ENCODE data around the gene NDUFS2.

NDUFS2 gene

GRCh38 chr1:161172776-161173376 lies 29.3 kb upstream of the NDUFS2 start:
- no peak for DNase-seq

- no peak for DNase-seq
These were observed 28.5 kb upstream of the NDUFS2 start for GRCh38 chr1:161173711-161174110.

- DNase-seq = no peak
These were observed 27.3 kb upstream of the NDUFS2 start for GRCh38 chr1:161174911-161175310.

GRCh38 chr1:161175771-161176453 lies 26.3 kb upstream of the NDUFS2 start:
- DNase-seq = no peak

- no peak for DNase-seq
These were observed 25.6 kb upstream of the NDUFS2 start for GRCh38 chr1:161176468-161177111.

GRCh38 chr1:161177112-161177935 lies 24.8 kb upstream of the NDUFS2 start, which contains the start of gene B4GALT3:
Gene B4GALT3 (minus strand): TSS chr1:161177507. CDS start chr1:161176060, 1,447 bp downstream.
- DNase-seq = peak; percentile 75 to 80

GRCh38 chr1:161177936-161178244 lies 24.3 kb upstream of the NDUFS2 start:
- DNase-seq = no peak

- no peak for DNase-seq
These were observed 22.5 kb upstream of the NDUFS2 start for GRCh38 chr1:161179698-161180097.

GRCh38 chr1:161180639-161181038 lies 21.5 kb upstream of the NDUFS2 start:
- no peak for DNase-seq

GRCh38 chr1:161182214-161182613 lies 20.0 kb upstream of the NDUFS2 start:
- DNase-seq = no peak

GRCh38 chr1:161185282-161185682 lies 16.9 kb upstream of the NDUFS2 start:
- DNase-seq = no peak

GRCh38 chr1:161185732-161186311 lies 16.3 kb upstream of the NDUFS2 start:
- no peak for DNase-seq

- DNase-seq = no peak
These were observed 14.9 kb upstream of the NDUFS2 start for GRCh38 chr1:161187311-161187710.

- DNase-seq = no peak
These were observed 13.8 kb upstream of the NDUFS2 start for GRCh38 chr1:161188381-161188780.

- no peak for DNase-seq
These were observed 13.1 kb upstream of the NDUFS2 start for GRCh38 chr1:161189036-161189435.

- DNase-seq = no peak
These were observed 11.1 kb upstream of the NDUFS2 start for GRCh38 chr1:161190962-161191521.

- no peak for DNase-seq
These were observed 10.2 kb upstream of the NDUFS2 start for GRCh38 chr1:161191971-161192370.

- peak; percentile 13 to 14 for DNase-seq
These were observed 9.4 kb upstream of the NDUFS2 start for GRCh38 chr1:161192476-161193465.

- no peak for DNase-seq
These were observed 8.5 kb upstream of the NDUFS2 start for GRCh38 chr1:161193561-161194235.

GRCh38 chr1:161195171-161195570 lies 7.0 kb upstream of the NDUFS2 start:
- DNase-seq = no peak

- DNase-seq = no peak
These were observed 6.1 kb upstream of the NDUFS2 start for GRCh38 chr1:161196111-161196510.

Measured in NCI-H1930 (cell line).